H1 (cell line): ENCODE measurements around the gene PDE1A. TPM values are rescaled to one million over a fixed set of nuclear protein-coding genes. Genes with fewer than 3 reads are reported as not detected.

ENCODE experiments used
- CTCF ChIA-PET: fragments of 300-600 bp; sonication (Branson Sonifier 250); formaldehyde crosslinking; loops from one replicate; lab custom pipeline; 2021; ENCODE audit not compliant: partially characterized antibody; lab: Charles Lee
- POLR2A ChIA-PET: fragments of 300-600 bp; sonication (Branson Sonifier 250); formaldehyde crosslinking; loops from one replicate; lab custom pipeline; 2021; ENCODE audit warnings: inconsistent platforms; ENCODE audit not compliant: partially characterized antibody; lab: Charles Lee
- DNase-seq, 2 experiments: peaks; one replicate each; pipeline versions ENCODE4 v3.0.0 to v3.0.0-alpha.2; 2010 to 2022; ENCODE audit warnings: low spot score in 2 of 2, low read depth in 1 of 2, mixed read lengths in 1 of 2
- FAIRE-seq: peaks from 2 replicates; lab custom pipeline; 2011; peaks lifted over from hg19 to GRCh38; lab: Jason Lieb, UNC
- H2AFZ ChIP-seq: 2 replicates; pipeline ENCODE4 v1.8.1; 2012; ENCODE audit warnings: low read length, inconsistent platforms
- H2AK5ac ChIP-seq: 2 replicates; pipeline ENCODE4 v1.6.1; 2013; ENCODE audit warnings: low read depth, low read length
- H2BK120ac ChIP-seq: replicated peaks from 2 replicates; pipeline ENCODE3; 2013; ENCODE audit warnings: low read depth, low read length, inconsistent platforms
- H2BK12ac ChIP-seq: 2 replicates; pipeline ENCODE4 v1.6.1; 2013; ENCODE audit warnings: low read depth, low read length
- H2BK15ac ChIP-seq: 2 replicates; pipeline ENCODE4 v1.6.1; 2013; ENCODE audit warnings: low read length
- H2BK20ac ChIP-seq: 2 replicates; pipeline ENCODE4 v1.6.1; 2013; ENCODE audit warnings: low read length
- H2BK5ac ChIP-seq: 2 replicates; pipeline ENCODE4 v1.6.1; 2013; ENCODE audit warnings: low read depth, low read length
- H3K14ac ChIP-seq: 2 replicates; pipeline ENCODE4 v1.6.1; 2013; ENCODE audit warnings: inconsistent platforms; ENCODE audit not compliant: insufficient read length
- H3K18ac ChIP-seq: 2 replicates; pipeline ENCODE4 v1.6.1; 2013; ENCODE audit warnings: low read length; ENCODE audit errors: extremely low read depth
- H3K23ac ChIP-seq: 2 replicates; pipeline ENCODE4 v1.6.1; 2013; ENCODE audit warnings: inconsistent platforms; ENCODE audit not compliant: insufficient read length
- H3K23me2 ChIP-seq: 2 replicates; pipeline ENCODE4 v1.6.1; 2013; ENCODE audit warnings: low read depth, low read length
- H3K27ac ChIP-seq: 2 replicates; pipeline ENCODE4 v1.6.1; 2011; ENCODE audit warnings: low read depth, low read length, inconsistent platforms
- H3K27me3 ChIP-seq, 4 experiments: replicated peaks in 1 of 4; 1 replicate in 1 of 4; 2 replicates in 3 of 4; pipeline versions ENCODE4 v1.6.1 to v1.8.1; 2011 to 2013; ENCODE audit warnings: low read length in 3 of 4, mild to moderate bottlenecking in 3 of 4, inconsistent platforms in 2 of 4, mixed read lengths in 2 of 4, moderate library complexity in 1 of 4; ENCODE audit not compliant: control insufficient read depth in 3 of 4, insufficient read depth in 3 of 4; ENCODE audit errors: extremely low read depth in 1 of 4
- H3K36me3 ChIP-seq, 4 experiments: 2 replicates each; pipeline versions ENCODE4 v1.6.1 to v1.8.1; 2011 to 2013; ENCODE audit warnings: mild to moderate bottlenecking in 4 of 4, low read length in 3 of 4, moderate library complexity in 2 of 4, control low read depth in 1 of 4, inconsistent platforms in 1 of 4; ENCODE audit not compliant: insufficient read depth in 4 of 4, control insufficient read depth in 2 of 4
- H3K4ac ChIP-seq: replicated peaks from 2 replicates; pipeline ENCODE3; 2013; ENCODE audit warnings: low read length, low read depth, mixed read lengths, inconsistent platforms; ENCODE audit not compliant: insufficient read length
- H3K4me1 ChIP-seq, 4 experiments: replicated peaks in 1 of 4; 1 replicate in 1 of 4; 2 replicates in 3 of 4; pipeline versions ENCODE4 v1.6.1 to v1.8.1; 2011 to 2013; ENCODE audit warnings: low read length in 3 of 4, inconsistent platforms in 2 of 4, mixed read lengths in 1 of 4; ENCODE audit not compliant: insufficient read depth in 4 of 4, control insufficient read depth in 3 of 4
- H3K4me2 ChIP-seq, 2 experiments: 2 replicates each; pipeline versions ENCODE4 v1.6.1 to v1.8.1; 2011 to 2013; ENCODE audit warnings: low read depth in 2 of 2, low read length in 2 of 2, control low read depth in 1 of 2, inconsistent platforms in 1 of 2, mild to moderate bottlenecking in 1 of 2; ENCODE audit not compliant: insufficient read depth in 1 of 2
- H3K4me3 ChIP-seq, 4 experiments: fragments of 200-600, 300-600 bp in 1 of 4; sonication (generic), shearing (Covaris generic), sonication (Bioruptor Twin) in 1 of 4; 2 replicates each; pipeline versions ENCODE4 v1.5.1 to v1.8.1; 2011 to 2016; ENCODE audit warnings: low read length in 4 of 4, low read depth in 3 of 4, control low read depth in 2 of 4, inconsistent platforms in 2 of 4, mild to moderate bottlenecking in 2 of 4, mixed read lengths in 1 of 4, moderate library complexity in 1 of 4; ENCODE audit not compliant: insufficient read depth in 2 of 4; ENCODE audit errors: extremely low read depth in 1 of 4
- H3K56ac ChIP-seq: replicated peaks from 2 replicates; pipeline ENCODE3; 2013; ENCODE audit warnings: low read depth, mild to moderate bottlenecking, mixed read lengths, low read length, inconsistent platforms; ENCODE audit not compliant: insufficient read length
- H3K79me1 ChIP-seq: 2 replicates; pipeline ENCODE4 v1.6.1; 2013; ENCODE audit warnings: low read depth, low read length, control low read depth
- H3K79me2 ChIP-seq, 2 experiments: 2 replicates each; pipeline versions ENCODE4 v1.6.1 to v1.8.1; 2012 to 2013; ENCODE audit warnings: low read length in 2 of 2, mild to moderate bottlenecking in 2 of 2, inconsistent platforms in 1 of 2; ENCODE audit not compliant: insufficient read depth in 2 of 2, control insufficient read depth in 1 of 2
- H3K9ac ChIP-seq, 4 experiments: replicated peaks in 1 of 4; 1 replicate in 1 of 4; 2 replicates in 3 of 4; pipeline versions ENCODE4 v1.6.1 to v1.8.1; 2011 to 2013; ENCODE audit warnings: low read depth in 3 of 4, low read length in 3 of 4, control low read depth in 2 of 4, mild to moderate bottlenecking in 2 of 4, moderate library complexity in 2 of 4, inconsistent platforms in 1 of 4; ENCODE audit errors: extremely low read depth in 1 of 4
- H3K9me3 ChIP-seq, 2 experiments: 2 replicates each; pipeline versions ENCODE4 v1.6.1 to v1.8.1; 2012 to 2013; ENCODE audit warnings: mild to moderate bottlenecking in 2 of 2, moderate library complexity in 2 of 2, control low read depth in 1 of 2, inconsistent platforms in 1 of 2, low read depth in 1 of 2, low read length in 1 of 2, mixed read lengths in 1 of 2; ENCODE audit not compliant: insufficient read depth in 2 of 2
- H4K20me1 ChIP-seq, 2 experiments: replicated peaks in 1 of 2; 2 replicates each; pipeline versions ENCODE3 to v1.8.1; 2011 to 2013; ENCODE audit warnings: inconsistent platforms in 2 of 2, low read length in 2 of 2, mild to moderate bottlenecking in 1 of 2; ENCODE audit not compliant: insufficient read depth in 2 of 2, control insufficient read depth in 1 of 2
- H4K5ac ChIP-seq: 2 replicates; pipeline ENCODE4 v1.6.1; 2013; ENCODE audit warnings: low read length, low read depth, mixed read lengths, inconsistent platforms; ENCODE audit not compliant: insufficient read length
- H4K8ac ChIP-seq: 2 replicates; pipeline ENCODE4 v1.8.0; 2013; ENCODE audit warnings: mild to moderate bottlenecking, moderate library complexity, low read length, inconsistent platforms; ENCODE audit not compliant: insufficient read depth; ENCODE audit errors: extremely low read depth
- H4K91ac ChIP-seq: replicated peaks from 2 replicates; pipeline ENCODE3; 2013; ENCODE audit warnings: low read length, mixed read lengths, inconsistent platforms; ENCODE audit not compliant: insufficient read length
- CBX5 ChIP-seq: fragments of 300-800, 300-1000 bp; sonication (generic); IDR thresholded peaks from 2 replicates; pipeline ENCODE4 v1.7.1; 2016; ENCODE audit warnings: antibody characterized with exemption, low read length, low read depth
- CHD1 ChIP-seq: IDR thresholded peaks from 2 replicates; pipeline ENCODE4 v1.6.1; 2012; ENCODE audit warnings: low read depth, low read length, improper control_type of control experiment
- EZH2 ChIP-seq: fragments of 200-600 bp; sonication (generic); IDR thresholded peaks from 2 replicates; pipeline ENCODE4 v1.7.1; 2012; ENCODE audit warnings: low read depth, mild to moderate bottlenecking, moderate library complexity, low read length, inconsistent platforms; ENCODE audit not compliant: severe bottlenecking
- FOSL1 ChIP-seq: IDR thresholded peaks from 2 replicates; pipeline ENCODE4 v1.6.1; 2011; ENCODE audit warnings: mild to moderate bottlenecking, low read depth, low read length, moderate library complexity; ENCODE audit not compliant: insufficient read depth
- GABPA ChIP-seq: IDR thresholded peaks from 2 replicates; pipeline ENCODE4 v1.6.1; 2011; ENCODE audit warnings: mild to moderate bottlenecking, low read length, moderate library complexity, borderline replicate concordance; ENCODE audit not compliant: insufficient read depth
- HDAC6 ChIP-seq: IDR thresholded peaks from one replicate; pipeline ENCODE4 v1.7.1; 2012; ENCODE audit warnings: low read depth, mild to moderate bottlenecking, inconsistent platforms, low read length, moderate library complexity
- POLR2AphosphoS5 ChIP-seq: IDR thresholded peaks from 2 replicates; pipeline ENCODE4 v1.6.1; 2011; ENCODE audit warnings: low read depth, low read length
- POU5F1 ChIP-seq: IDR thresholded peaks from 2 replicates; pipeline ENCODE4 v1.6.1; 2011; ENCODE audit warnings: low read depth, mild to moderate bottlenecking, low read length, moderate library complexity
- RNF2 ChIP-seq: fragments of 200-900, 300-1000 bp; sonication (generic); IDR thresholded peaks from 2 replicates; pipeline ENCODE4 v1.7.1; 2016; ENCODE audit warnings: borderline replicate concordance, low read depth, mild to moderate bottlenecking, antibody characterized with exemption, low read length; ENCODE audit not compliant: poor library complexity, severe bottlenecking; ENCODE audit errors: missing control alignments
- SAP30 ChIP-seq: fragments of 300-600 bp; sonication (generic); IDR thresholded peaks from 2 replicates; pipeline ENCODE4 v1.7.1; 2012; ENCODE audit warnings: low read length, moderate library complexity, mild to moderate bottlenecking, inconsistent platforms; ENCODE audit not compliant: insufficient read depth, insufficient replicate concordance
- SIN3A ChIP-seq, 2 experiments: IDR thresholded peaks in 1 of 2; conservative IDR thresholded peaks in 1 of 2; 2 replicates each; pipeline ENCODE4 v1.6.1; 2011 to 2012; ENCODE audit warnings: low read length in 2 of 2, improper control_type of control experiment in 1 of 2, low read depth in 1 of 2, mild to moderate bottlenecking in 1 of 2
- SRF ChIP-seq: IDR thresholded peaks from 2 replicates; pipeline ENCODE4 v1.6.1; 2011; ENCODE audit warnings: mild to moderate bottlenecking, low read depth, low read length, moderate library complexity
- TCF12 ChIP-seq: IDR thresholded peaks from 2 replicates; pipeline ENCODE4 v1.6.1; 2011; ENCODE audit warnings: low read depth, mild to moderate bottlenecking, low read length
- TEAD4 ChIP-seq: IDR thresholded peaks from 2 replicates; pipeline ENCODE4 v1.6.1; 2012; ENCODE audit warnings: low read depth, low read length, inconsistent platforms, mixed read lengths
- WGBS, 2 experiments: shearing (Covaris generic) in 1 of 2; methylation state at CpG; one replicate each; pipeline versions ENCODE4 v1.1.6 to v1.1.7; 2013 to 2015; ENCODE audit warnings: low lambda C conversion rate in 2 of 2, mixed read lengths in 2 of 2, inconsistent platforms in 1 of 2, low coverage in 1 of 2, missing lambda C conversion rate in 1 of 2; ENCODE audit not compliant: insufficient replicate concordance in 2 of 2, insufficient coverage in 1 of 2, insufficient read length in 1 of 2; ENCODE audit errors: extremely low coverage in 1 of 2, missing lambda C conversion rate in 1 of 2; 5-methylcytosine and 5-hydroxymethylcytosine counted together
- polyA plus RNA-seq, 7 experiments: library from polyadenylated mRNA; depleted of rRNA in 3 of 7; stranded (reverse) in 5 of 7; unstranded in 2 of 7; fragments of >200 nt in 5 of 7; fragments of 200-250 nt in 2 of 7; gene quantifications; 1 replicate in 5 of 7; 2 replicates in 1 of 7; 4 replicates in 1 of 7; pipeline versions ENCODE4 v1.2.1 to v1.2.3, GENCODE V29; 2011 to 2013; ENCODE audit warnings: missing spikeins in 2 of 7, mixed read lengths in 2 of 7
- total RNA-seq: library from RNA; stranded (reverse); fragmentation: NEBNext Ultra II Directional; extraction: Animal tissue kit (Norgen Biotek cat#: 25700); gene quantifications from 2 replicates; pipeline ENCODE4 v1.2.1, GENCODE V29; 2021

The PDE1A gene
- total and polyA plus RNA-seq, 2 of the 8 experiments (the other 6 are each of a cell fraction or from before 2014, with no cell fraction given), result 0.34 TPM; not detected in 1

- Histone ChIP-seq H2BK120ac (no peak overlapping the region), H3K14ac (no peak overlapping the region), H2BK12ac (no peak overlapping the region), H3K79me1 (no peaks in the 10 kb centered on the region), H2AFZ (no peak overlapping the region), H2AK5ac (no peak overlapping the region), H3K23ac (no peak overlapping the region), H3K4me3 (no peak overlapping the region), H3K4ac (no peak overlapping the region), H4K91ac (no peak overlapping the region), H3K79me2 (no peaks in the 10 kb centered on the region), H4K20me1 (no peaks in the 10 kb centered on the region), H3K4me1 (no peaks in the 10 kb centered on the region), H2BK20ac (no peak overlapping the region), H3K56ac (no peak overlapping the region), H4K8ac (no peak overlapping the region), H3K9me3 (no peaks in the 10 kb centered on the region), H3K4me2 (no peak overlapping the region), H3K27me3 (no peaks in the 10 kb centered on the region), H3K23me2 (no peaks in the 10 kb centered on the region), H3K27ac (no peak overlapping the region), H2BK15ac (no peak overlapping the region), H4K5ac (no peak overlapping the region), H3K9ac (no peak overlapping the region), H3K18ac (no peak overlapping the region), H2BK5ac (no peak overlapping the region), H3K36me3 (no peaks in the 10 kb centered on the region)
- CTCF ChIA-PET, result interaction anchor here (0.5 to 0.7 kb wide), 2 partner anchors 37 to 100 kb away, joined by 3 read pairs; no protein-coding TSS in a partner anchor
- FAIRE-seq (no peak), DNase-seq (no peak)
- POLR2A ChIA-PET, result no interaction called here
- 89% methylated on average over 3 of the region's 3 CpGs; no CpG with 5 or more reads in 1 of the 2 experiments for WGBS, 2 experiments
- TF ChIP-seq SRF (no peak), SAP30 (no peak), FOSL1 (no peak), POU5F1 (no peak), HDAC6 (no peak), CBX5 (no peak), POLR2AphosphoS5 (no peak), EZH2 (no peak), TEAD4 (no peak), RNF2 (no peak), SIN3A (conservative IDR thresholded peaks at IDR 0.05 in 1 of 2, IDR thresholded peaks at IDR 0.05 in 1 of 2; ENCODE audit: low read depth in 1 of 2, low read length in 2 of 2) (no peak), GABPA (no peak), CHD1 (no peak), TCF12 (no peak)
These were observed 57.8 kb downstream of the PDE1A start for GRCh38 chr2:182368996-182369395.
